ENCODE measurements around the gene MTIF3.

GRCh38 chr13:27493981-27494380 lies 43.6 kb upstream of the MTIF3 start:
- no peak for TF ChIP-seq POLR2A (IDR thresholded peaks at IDR 0.05)
- no peak for TF ChIP-seq CTCF (IDR thresholded peaks at IDR 0.05)

Measured in adrenal gland (tissue), 5 donors.